Esophagus squamous epithelium (tissue), 4 donors: ENCODE measurements around the gene MRPS33.

Experiments
- CTCF ChIP-seq, 6 experiments: fragments of 450-650 bp in 4 of 6; fragments of 200-600 bp in 2 of 6; sonication (generic) in 2 of 6; IDR thresholded peaks; one replicate each; pipeline ENCODE4 v1.5.1; 2016 to 2019; ENCODE audit warnings: antibody characterized with exemption in 6 of 6, mild to moderate bottlenecking in 4 of 6, moderate library complexity in 4 of 6
- POLR2A ChIP-seq, 4 donors: fragments of 450-650 bp; IDR thresholded peaks; one replicate each; pipeline ENCODE4 v1.6.1; 2017; ENCODE audit warnings: antibody characterized with exemption in 4 of 4, mild to moderate bottlenecking in 4 of 4, moderate library complexity in 3 of 4

GRCh38 chr7:140992422-140992821 lies 22.3 kb downstream of the MRPS33 start:
- TF ChIP-seq CTCF (IDR thresholded peaks at IDR 0.05) (no peak), POLR2A (IDR thresholded peaks at IDR 0.05) (no peak)
